C4-2B (cell line): ENCODE data around the gene RASSF5.

Experiments
- CTCF ChIP-seq: fragments of 450-650 bp; conservative IDR thresholded peaks from 2 replicates; pipeline ENCODE4 v1.5.1; 2017; ENCODE audit warnings: mild to moderate bottlenecking
- ZFX ChIP-seq: fragments of 450-650 bp; IDR thresholded peaks from 2 replicates; pipeline ENCODE4 v1.6.1; 2017

DNA sequence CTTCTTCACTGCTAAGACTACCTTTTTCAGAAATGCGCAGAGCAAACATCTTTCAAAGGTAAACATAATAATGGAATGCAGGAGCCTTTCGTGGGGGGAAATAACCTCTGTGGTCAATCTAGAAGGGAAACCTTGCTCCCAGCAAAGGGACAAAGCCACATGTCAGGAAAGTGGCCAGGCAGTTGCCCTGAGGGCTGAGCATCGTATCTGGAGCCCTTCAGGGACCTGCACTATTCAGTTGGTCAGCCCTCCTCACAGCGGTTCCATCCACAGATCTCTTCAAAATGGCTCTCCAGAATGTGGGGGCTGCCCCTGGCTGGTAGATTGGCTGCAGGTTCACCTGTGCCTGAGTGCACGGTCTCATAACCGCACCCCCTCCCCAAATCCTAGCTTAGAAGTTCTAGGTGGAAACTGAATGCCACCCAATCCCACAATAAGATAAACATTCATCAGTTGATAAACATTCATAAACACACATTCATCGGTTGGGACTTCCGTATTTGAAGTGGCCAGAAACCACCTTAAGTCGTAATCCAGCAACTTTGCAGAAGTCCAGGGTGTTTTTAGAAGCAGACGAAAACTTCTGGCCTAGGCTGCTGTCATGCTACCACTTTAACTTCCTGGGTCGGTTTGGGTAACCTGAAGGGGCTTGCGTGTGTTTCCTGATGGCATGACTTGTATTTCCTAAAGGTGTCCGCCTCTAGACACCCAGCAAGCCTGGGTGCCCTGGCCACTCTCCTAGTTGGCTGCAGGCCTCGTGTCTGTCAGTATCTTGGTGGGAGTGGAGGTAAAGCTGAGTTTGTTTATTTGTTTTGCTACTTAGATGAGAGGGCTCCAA is 50.5 kb downstream of the RASSF5 start:
- no peak for TF ChIP-seq CTCF
- TF ChIP-seq ZFX: no peak
